PC-9 (cell line): ENCODE results near the gene FAM200B. TPM values are rescaled to one million over a fixed set of nuclear protein-coding genes. Genes with fewer than 3 reads are reported as not detected.

Experiments used
- BruUV-seq: library from RNA; stranded (reverse); fragments of 400-500 nt; replicated peaks from 2 replicates; lab custom pipeline; 2021; lab: Mats Ljungman, UMichigan
- CTCF ChIA-PET: fragments of 300-600 bp; sonication (Branson Sonifier 250); formaldehyde crosslinking; loops from one replicate; lab custom pipeline; 2022; ENCODE audit warnings: antibody characterized with exemption; lab: Charles Lee
- POLR2A ChIA-PET: fragments of 300-600 bp; sonication (Branson Sonifier 250); formaldehyde crosslinking; loops from one replicate; lab custom pipeline; 2022; ENCODE audit warnings: antibody characterized with exemption; ENCODE audit not compliant: unreplicated experiment; lab: Charles Lee
- DNase-seq, 2 experiments: peaks; one replicate each; pipeline versions ENCODE4 v3.0.0 to v3.0.0-alpha.2; 2015 to 2022; ENCODE audit warnings: mixed read lengths in 1 of 2
- H2AFZ ChIP-seq: fragments of 200-600 bp; sonication (generic); 2 replicates; pipeline ENCODE4 v1.8.1; 2017; ENCODE audit warnings: antibody characterized with exemption
- H3F3A ChIP-seq: fragments of 200-600 bp; sonication (generic); 2 replicates; pipeline ENCODE4 v1.8.1; 2017; ENCODE audit warnings: antibody characterized with exemption, mild to moderate bottlenecking, low read depth; ENCODE audit not compliant: insufficient read depth
- H3K27ac ChIP-seq: fragments of 200-600 bp; sonication (generic); 2 replicates; pipeline ENCODE4 v1.6.1; 2016; ENCODE audit warnings: mixed run types
- H3K27me3 ChIP-seq: fragments of 200-600 bp; sonication (generic); 2 replicates; pipeline ENCODE4 v1.6.1; 2016; ENCODE audit warnings: low read depth, mixed run types; ENCODE audit not compliant: insufficient read depth
- H3K36me3 ChIP-seq: fragments of 200-600 bp; sonication (generic); 2 replicates; pipeline ENCODE4 v1.6.1; 2016; ENCODE audit warnings: low read depth, mixed run types
- H3K4me1 ChIP-seq: fragments of 200-600 bp; sonication (generic); replicated peaks from 2 replicates; pipeline ENCODE4 v1.6.1; 2016; ENCODE audit warnings: mixed run types; ENCODE audit not compliant: insufficient read depth
- H3K4me2 ChIP-seq: fragments of 200-600 bp; sonication (generic); 2 replicates; pipeline ENCODE4 v1.6.1; 2017; ENCODE audit warnings: mixed run types
- H3K4me3 ChIP-seq: fragments of 200-600 bp; sonication (generic); 2 replicates; pipeline ENCODE4 v1.6.1; 2016; ENCODE audit warnings: mixed run types
- H3K79me2 ChIP-seq: fragments of 200-600 bp; sonication (generic); 2 replicates; pipeline ENCODE4 v1.6.1; 2017; ENCODE audit warnings: low read depth, mixed run types
- H3K9me2 ChIP-seq: fragments of 200-600 bp; sonication (generic); 2 replicates; pipeline ENCODE4 v1.8.1; 2017; ENCODE audit warnings: mild to moderate bottlenecking; ENCODE audit not compliant: insufficient read depth
- H3K9me3 ChIP-seq: fragments of 200-600 bp; sonication (generic); 2 replicates; pipeline ENCODE4 v1.8.1; 2016; ENCODE audit warnings: low read depth; ENCODE audit not compliant: insufficient read depth
- H4K20me1 ChIP-seq: fragments of 200-600 bp; sonication (generic); 2 replicates; pipeline ENCODE4 v1.8.1; 2017; ENCODE audit not compliant: insufficient read depth
- EZH2 ChIP-seq: fragments of 200-600 bp; sonication (generic); IDR thresholded peaks from 2 replicates; pipeline ENCODE4 v1.8.0; 2017; ENCODE audit warnings: antibody characterized with exemption, low read depth
- intact Hi-C: fragments of 100-400 bp; cut with micrococcal nuclease; formaldehyde crosslinking; loops from one replicate; pipeline ENCODE4 v1.10.0; 2022; ENCODE audit not compliant: unreplicated experiment
- total RNA-seq: library from RNA; stranded (reverse); gene quantifications from 2 replicates; pipeline ENCODE4 v1.2.3, GENCODE V29; 2021
- TF ChIP-seq, protein P1 (sequence below): fragments of 200-600 bp; sonication (generic); conservative IDR thresholded peaks from 2 replicates; pipeline ENCODE4 v1.6.1; 2017; ENCODE audit warnings: mixed run types, antibody characterized with exemption, mild to moderate bottlenecking, moderate library complexity

Gene FAM200B
- total RNA-seq, 1 experiment from 2014 or later = 32.4 TPM

DNA sequence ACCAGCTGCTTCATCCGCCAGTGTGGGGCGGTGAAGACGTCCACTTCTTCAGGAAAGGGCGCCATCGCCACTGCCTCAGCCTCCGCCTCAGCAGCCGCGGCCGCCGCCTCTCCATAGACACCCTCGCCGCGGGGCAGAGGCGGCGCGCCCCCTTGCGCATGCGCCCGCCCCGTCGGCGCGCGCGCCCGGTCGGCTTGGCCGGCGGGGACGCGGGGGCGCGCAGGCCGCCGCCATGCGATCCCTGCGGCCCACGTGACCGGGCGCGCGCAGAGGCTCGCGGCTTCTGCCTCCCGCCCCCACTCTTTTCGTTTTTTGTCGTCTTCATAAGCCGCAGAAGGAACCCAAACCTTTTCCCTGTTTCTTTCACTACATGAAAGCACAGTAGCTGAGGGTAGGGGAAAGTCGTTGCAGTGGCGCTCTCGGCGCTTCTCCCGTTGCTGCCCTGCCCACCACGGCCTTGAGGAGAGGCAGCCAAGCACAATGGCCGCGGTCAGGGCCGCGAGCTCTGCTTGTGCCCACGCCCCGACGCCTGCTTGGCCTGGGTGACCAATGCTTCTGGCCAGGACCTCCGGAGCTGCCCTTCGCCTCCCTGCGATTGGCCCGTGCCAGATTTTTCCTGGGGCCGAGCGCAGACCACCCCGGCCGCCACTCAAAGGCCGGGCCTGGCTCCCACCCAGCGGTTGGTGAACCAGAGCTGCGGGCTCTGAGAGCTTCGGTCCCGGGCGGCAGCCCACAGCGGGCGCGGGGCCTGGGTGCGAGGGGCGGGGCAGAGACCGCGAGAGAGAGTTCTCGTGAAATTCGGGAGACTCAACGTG lies 26.2 kb upstream of the FAM200B start, which contains the start of gene FBXL5:
TSS of gene FBXL5 (minus strand) at position 135 of the 815 bp plus-strand sequence. CDS start at position 65, 70 bp downstream.
- H3K9me2 ChIP-seq = no peaks in the 10 kb centered on the region
- ChIA-PET CTCF (no interaction called here), POLR2A (interaction anchor here (0.7 kb wide), 1 partner anchor 349 kb away, joined by 10 read pairs; no protein-coding TSS in a partner anchor)
- peaks cover 42% of the 10 kb centered on the region for H3K79me2 ChIP-seq
- H4K20me1 ChIP-seq = no peaks in the 10 kb centered on the region
- peak within 1 kb of the TSS; percentile 92 for H2AFZ ChIP-seq
- H3K9me3 ChIP-seq = no peaks in the 10 kb centered on the region
- TSS peak; percentile 82 for BruUV-seq
- peak within 1 kb of the TSS; percentile 99 for H3K4me2 ChIP-seq
- peak within 1 kb of the TSS; percentile 80 for H3K27ac ChIP-seq
- H3K27me3 ChIP-seq = no peaks in the 10 kb centered on the region
- H3K4me3 ChIP-seq = peak within 1 kb of the TSS; percentile 83
- intact Hi-C loops = loop anchor here (1.0 to 10.0 kb wide), 4 partner anchors 26 to 651 kb away; partner anchors contain the start of genes CD38 and FAM200B
- no peak for TF ChIP-seq EZH2
- TF ChIP-seq, protein P1, sequence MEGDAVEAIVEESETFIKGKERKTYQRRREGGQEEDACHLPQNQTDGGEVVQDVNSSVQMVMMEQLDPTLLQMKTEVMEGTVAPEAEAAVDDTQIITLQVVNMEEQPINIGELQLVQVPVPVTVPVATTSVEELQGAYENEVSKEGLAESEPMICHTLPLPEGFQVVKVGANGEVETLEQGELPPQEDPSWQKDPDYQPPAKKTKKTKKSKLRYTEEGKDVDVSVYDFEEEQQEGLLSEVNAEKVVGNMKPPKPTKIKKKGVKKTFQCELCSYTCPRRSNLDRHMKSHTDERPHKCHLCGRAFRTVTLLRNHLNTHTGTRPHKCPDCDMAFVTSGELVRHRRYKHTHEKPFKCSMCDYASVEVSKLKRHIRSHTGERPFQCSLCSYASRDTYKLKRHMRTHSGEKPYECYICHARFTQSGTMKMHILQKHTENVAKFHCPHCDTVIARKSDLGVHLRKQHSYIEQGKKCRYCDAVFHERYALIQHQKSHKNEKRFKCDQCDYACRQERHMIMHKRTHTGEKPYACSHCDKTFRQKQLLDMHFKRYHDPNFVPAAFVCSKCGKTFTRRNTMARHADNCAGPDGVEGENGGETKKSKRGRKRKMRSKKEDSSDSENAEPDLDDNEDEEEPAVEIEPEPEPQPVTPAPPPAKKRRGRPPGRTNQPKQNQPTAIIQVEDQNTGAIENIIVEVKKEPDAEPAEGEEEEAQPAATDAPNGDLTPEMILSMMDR = no peak
- peak; percentile 40 to 87 for DNase-seq
- peaks cover 6% of the 10 kb centered on the region for H3F3A ChIP-seq
- H3K4me1 ChIP-seq = peaks cover 34% of the 10 kb centered on the region
- no peaks in the 10 kb centered on the region; the same call in 1 of the 2 replicates for H3K36me3 ChIP-seq

DNA sequence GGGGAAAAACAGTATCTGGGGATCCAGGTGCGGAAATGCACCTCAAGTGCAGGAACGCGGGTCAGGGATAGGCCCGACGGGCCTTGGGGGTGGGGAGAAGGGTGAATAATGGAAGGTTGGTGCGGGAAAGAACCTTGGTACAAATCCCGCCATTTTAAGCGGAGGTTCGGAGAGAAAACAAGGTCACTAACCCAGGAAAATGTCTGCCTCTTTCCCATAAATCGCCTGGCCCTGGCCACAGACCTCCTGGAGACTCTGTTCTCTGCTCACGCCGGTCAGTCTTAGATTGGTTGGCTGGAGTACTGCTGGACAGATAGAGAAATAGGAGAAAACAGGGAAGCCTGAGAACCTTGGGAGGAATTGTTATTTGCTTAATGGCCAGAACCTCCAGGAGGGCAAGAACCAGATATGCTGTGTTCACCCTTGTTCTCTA lies 25.6 kb upstream of the FAM200B start:
- intact Hi-C loops = loop anchor here (10.0 kb wide), 2 partner anchors 119 to 421 kb away; partner anchors contain the start of gene CD38
- peaks cover 35% of the 10 kb centered on the region for H3K79me2 ChIP-seq

GRCh38 chr4:15657366-15657765 lies 24.3 kb upstream of the FAM200B start:
- peaks cover 9% of the 10 kb centered on the region for H3F3A ChIP-seq
- no peaks in the 10 kb centered on the region for H4K20me1 ChIP-seq
- no peak overlapping the region for H3K4me2 ChIP-seq
- ChIA-PET CTCF (no interaction called here), POLR2A (interaction anchor here (0.7 kb wide), 1 partner anchor 8 kb away, joined by 11 read pairs; no protein-coding TSS in a partner anchor)
- H3K4me3 ChIP-seq = no peak overlapping the region
- no peak for DNase-seq
- no peaks in the 10 kb centered on the region for H3K27me3 ChIP-seq
- no peaks in the 10 kb centered on the region for H3K36me3 ChIP-seq
- intact Hi-C loops = loop anchor here (1.0 to 10.0 kb wide), 3 partner anchors 8 to 423 kb away; partner anchors contain the start of gene CD38
- no peak overlapping the region for H3K27ac ChIP-seq
- no peak overlapping the region for H2AFZ ChIP-seq
- H3K9me2 ChIP-seq = no peaks in the 10 kb centered on the region
- peaks cover 22% of the 10 kb centered on the region for H3K79me2 ChIP-seq
- no TSS peak for BruUV-seq
- H3K4me1 ChIP-seq = peaks cover 32% of the 10 kb centered on the region
- H3K9me3 ChIP-seq = no peaks in the 10 kb centered on the region
- no peak for TF ChIP-seq EZH2
- TF ChIP-seq, protein P1 = no peak

More for the DNA sequence above, 25.6 kb upstream of the FAM200B start:
- Histone ChIP-seq H3K36me3 (no peaks in the 10 kb centered on the region; the same call in 1 of the 2 replicates), H3K4me2 (peak overlapping the region; percentile 74; the same call in 1 of the 2 replicates), H3K9me3 (no peaks in the 10 kb centered on the region), H4K20me1 (no peaks in the 10 kb centered on the region), H2AFZ (peak overlapping the region; percentile 92; the same call in 1 of the 2 replicates), H3F3A (peaks cover 9% of the 10 kb centered on the region), H3K27me3 (no peaks in the 10 kb centered on the region), H3K9me2 (no peaks in the 10 kb centered on the region), H3K4me3 (peak overlapping the region; percentile 55; the same call in 1 of the 2 replicates), H3K27ac (peak overlapping the region; percentile 80), H3K4me1 (peaks cover 35% of the 10 kb centered on the region)
- BruUV-seq = no TSS peak
- ChIA-PET CTCF (no interaction called here), POLR2A (interaction anchor here (0.7 kb wide), 1 partner anchor 348 kb away, joined by 10 read pairs; no protein-coding TSS in a partner anchor)
- DNase-seq = no peak
- TF ChIP-seq, protein P1 = no peak
- no peak for TF ChIP-seq EZH2
